ENCODE measurements around the gene ELK1.

- TF ChIP-seq CTCF (conservative IDR thresholded peaks at IDR 0.05; ENCODE audit: low read depth in 2 of 2) = no peak
- TF ChIP-seq EZH2 (IDR thresholded peaks at IDR 0.05; ENCODE audit: low read depth, unreplicated experiment) = no peak
- TF ChIP-seq, protein P1, sequence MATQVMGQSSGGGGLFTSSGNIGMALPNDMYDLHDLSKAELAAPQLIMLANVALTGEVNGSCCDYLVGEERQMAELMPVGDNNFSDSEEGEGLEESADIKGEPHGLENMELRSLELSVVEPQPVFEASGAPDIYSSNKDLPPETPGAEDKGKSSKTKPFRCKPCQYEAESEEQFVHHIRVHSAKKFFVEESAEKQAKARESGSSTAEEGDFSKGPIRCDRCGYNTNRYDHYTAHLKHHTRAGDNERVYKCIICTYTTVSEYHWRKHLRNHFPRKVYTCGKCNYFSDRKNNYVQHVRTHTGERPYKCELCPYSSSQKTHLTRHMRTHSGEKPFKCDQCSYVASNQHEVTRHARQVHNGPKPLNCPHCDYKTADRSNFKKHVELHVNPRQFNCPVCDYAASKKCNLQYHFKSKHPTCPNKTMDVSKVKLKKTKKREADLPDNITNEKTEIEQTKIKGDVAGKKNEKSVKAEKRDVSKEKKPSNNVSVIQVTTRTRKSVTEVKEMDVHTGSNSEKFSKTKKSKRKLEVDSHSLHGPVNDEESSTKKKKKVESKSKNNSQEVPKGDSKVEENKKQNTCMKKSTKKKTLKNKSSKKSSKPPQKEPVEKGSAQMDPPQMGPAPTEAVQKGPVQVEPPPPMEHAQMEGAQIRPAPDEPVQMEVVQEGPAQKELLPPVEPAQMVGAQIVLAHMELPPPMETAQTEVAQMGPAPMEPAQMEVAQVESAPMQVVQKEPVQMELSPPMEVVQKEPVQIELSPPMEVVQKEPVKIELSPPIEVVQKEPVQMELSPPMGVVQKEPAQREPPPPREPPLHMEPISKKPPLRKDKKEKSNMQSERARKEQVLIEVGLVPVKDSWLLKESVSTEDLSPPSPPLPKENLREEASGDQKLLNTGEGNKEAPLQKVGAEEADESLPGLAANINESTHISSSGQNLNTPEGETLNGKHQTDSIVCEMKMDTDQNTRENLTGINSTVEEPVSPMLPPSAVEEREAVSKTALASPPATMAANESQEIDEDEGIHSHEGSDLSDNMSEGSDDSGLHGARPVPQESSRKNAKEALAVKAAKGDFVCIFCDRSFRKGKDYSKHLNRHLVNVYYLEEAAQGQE (IDR thresholded peaks at IDR 0.05; ENCODE audit: unreplicated experiment) = no peak
- TF ChIP-seq ZNF114 (CRISPR knock-in tag; IDR thresholded peaks at IDR 0.05) = no peak
- no peak for TF ChIP-seq POLR2AphosphoS5 (IDR thresholded peaks at IDR 0.05; ENCODE audit: low read depth)
- no peak for TF ChIP-seq CREB1 (CRISPR knock-in tag; IDR thresholded peaks at IDR 0.05; ENCODE audit: low read depth)
- TF ChIP-seq EZH2phosphoT487 (IDR thresholded peaks at IDR 0.05; ENCODE audit: unreplicated experiment) = no peak
- no peak for TF ChIP-seq ZNF331 (CRISPR knock-in tag; IDR thresholded peaks at IDR 0.05; ENCODE audit: low read depth)
Measured at GRCh38 chrX:47618923-47619485, 31.4 kb downstream of the ELK1 start.

Measured in GM23338 (cell line).